GM23338 (cell line): ENCODE results near the gene GNAZ. TPM values are rescaled to one million over a fixed set of nuclear protein-coding genes. Genes with fewer than 3 reads are reported as not detected.
A peak's percentile ranks its signal among the peaks of the same experiment; 100 is the strongest.

Experiments
- ATAC-seq: fragments of 200-7000 bp; cut with Tn5 transposase; 3 replicates; pipeline ENCODE4 v1.9.1; 2020
- DNase-seq: peaks from one replicate; pipeline ENCODE4 v3.0.0-alpha.2; 2015; ENCODE audit warnings: low spot score
- H2AFZ ChIP-seq: fragments of 200-600 bp; sonication (generic); 2 replicates; pipeline ENCODE4 v1.8.0; 2016; ENCODE audit warnings: antibody characterized with exemption, mild to moderate bottlenecking, moderate library complexity
- H3F3A ChIP-seq: fragments of 200-600 bp; sonication (generic); replicated peaks from 2 replicates; pipeline ENCODE4 v1.8.0; 2017; ENCODE audit warnings: antibody characterized with exemption, mixed run types, low read depth
- H3K27ac ChIP-seq: fragments of 200-600 bp; sonication (generic); 2 replicates; pipeline ENCODE4 v1.6.1; 2016; ENCODE audit warnings: low read depth
- H3K27me3 ChIP-seq: fragments of 200-600 bp; sonication (generic); 2 replicates; pipeline ENCODE4 v1.8.0; 2016; ENCODE audit warnings: mild to moderate bottlenecking, mixed run types, moderate library complexity; ENCODE audit not compliant: insufficient read depth
- H3K36me3 ChIP-seq: fragments of 200-600 bp; sonication (generic); 2 replicates; pipeline ENCODE4 v1.8.0; 2016; ENCODE audit warnings: mild to moderate bottlenecking; ENCODE audit not compliant: insufficient read depth
- H3K4me1 ChIP-seq: fragments of 200-600 bp; sonication (generic); 2 replicates; pipeline ENCODE4 v1.8.0; 2016; ENCODE audit warnings: mild to moderate bottlenecking, moderate library complexity; ENCODE audit not compliant: insufficient read depth
- H3K4me2 ChIP-seq: fragments of 200-600 bp; sonication (generic); 2 replicates; pipeline ENCODE4 v1.7.1; 2017; ENCODE audit warnings: mixed run types
- H3K4me3 ChIP-seq: fragments of 200-600 bp; sonication (generic); 2 replicates; pipeline ENCODE4 v1.6.1; 2016; ENCODE audit warnings: mixed run types
- H3K79me2 ChIP-seq: fragments of 200-600 bp; sonication (generic); replicated peaks from 2 replicates; pipeline ENCODE4 v1.8.0; 2017; ENCODE audit warnings: mild to moderate bottlenecking; ENCODE audit not compliant: insufficient read depth
- H3K9me2 ChIP-seq: fragments of 200-600 bp; sonication (generic); 2 replicates; pipeline ENCODE4 v1.8.0; 2017; ENCODE audit not compliant: insufficient read depth
- H4K20me1 ChIP-seq: fragments of 200-600 bp; sonication (generic); replicated peaks from 2 replicates; pipeline ENCODE4 v1.8.0; 2017; ENCODE audit warnings: mild to moderate bottlenecking; ENCODE audit not compliant: insufficient read depth
- H3K27ac Mint-ChIP-seq: 2 replicates; pipeline ENCODE4 v1.8.0; 2020; ENCODE audit warnings: inconsistent platforms, mild to moderate bottlenecking, moderate library complexity, mixed read lengths
- H3K27me3 Mint-ChIP-seq: 3 replicates; pipeline ENCODE4 v1.8.0; 2022; ENCODE audit warnings: low read depth, mild to moderate bottlenecking, moderate library complexity, mixed read lengths, inconsistent platforms; ENCODE audit not compliant: insufficient read depth, poor library complexity
- H3K36me3 Mint-ChIP-seq: 3 replicates; pipeline ENCODE4 v1.8.0; 2021; ENCODE audit warnings: low read depth, mild to moderate bottlenecking, inconsistent platforms, moderate library complexity, mixed read lengths
- H3K4me1 Mint-ChIP-seq: 3 replicates; pipeline ENCODE4 v1.8.0; 2020; ENCODE audit warnings: mild to moderate bottlenecking, inconsistent platforms, mixed read lengths
- H3K4me3 Mint-ChIP-seq: 3 replicates; pipeline ENCODE4 v1.8.0; 2021; ENCODE audit warnings: moderate library complexity, mild to moderate bottlenecking, inconsistent platforms, mixed read lengths
- H3K9me3 Mint-ChIP-seq: 3 replicates; pipeline ENCODE4 v1.8.0; 2020; ENCODE audit warnings: moderate library complexity, mild to moderate bottlenecking, inconsistent platforms, mixed read lengths
- CREB1 ChIP-seq: fragments of 250-450 bp; sonication (Bioruptor Pico); IDR thresholded peaks from 2 replicates; pipeline ENCODE4 v1.5.0; 2020; ENCODE audit warnings: low read depth, mild to moderate bottlenecking, moderate library complexity
- CTCF ChIP-seq, 2 experiments: fragments of 200-600 bp in 1 of 2; sonication (generic) in 1 of 2; conservative IDR thresholded peaks; 2 replicates each; pipeline versions ENCODE4 v1.5.1 to v1.6.1; 2016 to 2017; ENCODE audit warnings: antibody characterized with exemption in 2 of 2, low read depth in 2 of 2, mild to moderate bottlenecking in 2 of 2, moderate library complexity in 1 of 2
- ETS1 ChIP-seq: IDR thresholded peaks from 2 replicates; pipeline ENCODE4 v1.6.1; 2016; ENCODE audit warnings: antibody characterized with exemption
- EZH2 ChIP-seq: fragments of 200-600 bp; sonication (generic); IDR thresholded peaks from one replicate; pipeline ENCODE4 v1.8.0; 2017; ENCODE audit warnings: antibody characterized with exemption, mild to moderate bottlenecking, low read depth; ENCODE audit not compliant: unreplicated experiment
- EZH2phosphoT487 ChIP-seq: fragments of 200-600 bp; sonication (generic); IDR thresholded peaks from one replicate; pipeline ENCODE4 v1.8.1; 2018; ENCODE audit warnings: antibody characterized with exemption; ENCODE audit not compliant: unreplicated experiment
- JUNB ChIP-seq: IDR thresholded peaks from one replicate; pipeline ENCODE4 v1.6.1; 2016; ENCODE audit warnings: antibody characterized with exemption; ENCODE audit not compliant: unreplicated experiment
- NANOG ChIP-seq: IDR thresholded peaks from 2 replicates; pipeline ENCODE4 v1.6.1; 2016; ENCODE audit warnings: antibody characterized with exemption, borderline replicate concordance
- POLR2AphosphoS5 ChIP-seq: IDR thresholded peaks from 2 replicates; pipeline ENCODE4 v1.6.1; 2016; ENCODE audit warnings: antibody characterized with exemption, low read depth
- REST ChIP-seq: IDR thresholded peaks from one replicate; pipeline ENCODE4 v1.6.1; 2018; ENCODE audit warnings: antibody characterized with exemption; ENCODE audit not compliant: unreplicated experiment
- STAT1 ChIP-seq: IDR thresholded peaks from one replicate; pipeline ENCODE4 v1.6.1; 2016; ENCODE audit warnings: antibody characterized with exemption; ENCODE audit not compliant: unreplicated experiment
- ZNF114 ChIP-seq: fragments of 250-450 bp; sonication (Bioruptor Pico); IDR thresholded peaks from 2 replicates; pipeline ENCODE4 v1.5.0; 2020; ENCODE audit warnings: mild to moderate bottlenecking, moderate library complexity
- ZNF331 ChIP-seq: fragments of 250-450 bp; sonication (Bioruptor Pico); IDR thresholded peaks from 2 replicates; pipeline ENCODE4 v1.5.0; 2020; ENCODE audit warnings: low read depth, mild to moderate bottlenecking, moderate library complexity
- ZNF462 ChIP-seq: fragments of 250-450 bp; sonication (Bioruptor Pico); IDR thresholded peaks from 2 replicates; pipeline ENCODE4 v1.5.0; 2020; ENCODE audit warnings: mild to moderate bottlenecking, moderate library complexity
- polyA plus RNA-seq: library from polyadenylated mRNA; unstranded; fragments of >200 nt; fragmentation: Nextera tagmentation; extraction: Ambion mirVana; gene quantifications from 2 replicates; pipeline ENCODE4 v1.2.1, GENCODE V29; 2016
- total RNA-seq: library from RNA; depleted of rRNA; stranded (reverse); fragments of >200 nt; shearing (Covaris generic); gene quantifications from 2 replicates; pipeline ENCODE4 v1.2.3, GENCODE V29; 2014

Gene GNAZ
- total and polyA plus RNA-seq, 2 experiments from 2014 or later: 2.9 to 11.1 TPM

GRCh38 chr22:23119494-23120414 lies 49.4 kb downstream of the GNAZ start:
- TF ChIP-seq NANOG (no peak), ETS1 (no peak), STAT1 (no peak), CTCF (conservative IDR thresholded peaks at IDR 0.05; ENCODE audit: low read depth in 2 of 2) (no peak), REST (no peak), POLR2AphosphoS5 (no peak), JUNB (no peak), ZNF114 (CRISPR knock-in tag) (no peak), EZH2 (no peak), CREB1 (CRISPR knock-in tag) (no peak), EZH2phosphoT487 (no peak), ZNF331 (CRISPR knock-in tag) (no peak), ZNF462 (CRISPR knock-in tag) (no peak)
- Histone ChIP-seq H3K9me2 (no peaks in the 10 kb centered on the region), H3K27me3 (no peaks in the 10 kb centered on the region), H3K27ac (no peak overlapping the region), H2AFZ (no peak overlapping the region), H4K20me1 (no peaks in the 10 kb centered on the region), H3K4me2 (no peak overlapping the region), H3K79me2 (no peaks in the 10 kb centered on the region), H3K4me3 (no peak overlapping the region), H3F3A (no peaks in the 10 kb centered on the region), H3K4me1 (no peaks in the 10 kb centered on the region; the same call in 1 of the 2 replicates), H3K36me3 (no peaks in the 10 kb centered on the region)
- no peak for DNase-seq
- peak; percentile 27; the same call in 2 of the 3 replicates for ATAC-seq
- Mint-ChIP-seq H3K9me3 (no peaks in the 10 kb centered on the region), H3K36me3 (no peaks in the 10 kb centered on the region), H3K27ac (no peak overlapping the region; the same call in 1 of the 2 replicates), H3K4me1 (peaks cover 7% of the 10 kb centered on the region), H3K27me3 (peaks cover 11% of the 10 kb centered on the region), H3K4me3 (no peak overlapping the region)
